IPS-18c (cell line): Measurements from ENCODE around the gene ZNF385C.
A peak's percentile ranks its signal among the peaks of the same experiment; 100 is the strongest.

Experiments
- H3K4me3 ChIP-seq: 2 replicates; pipeline ENCODE4 v1.7.0; 2013; ENCODE audit warnings: low read depth, mild to moderate bottlenecking, low read length, moderate library complexity; ENCODE audit not compliant: insufficient read depth
- H3K9me3 ChIP-seq: one replicate; pipeline ENCODE4 v1.6.1; 2013; ENCODE audit warnings: mild to moderate bottlenecking, low read length, moderate library complexity; ENCODE audit not compliant: control insufficient read depth, insufficient read depth

The ZNF385C gene

DNA sequence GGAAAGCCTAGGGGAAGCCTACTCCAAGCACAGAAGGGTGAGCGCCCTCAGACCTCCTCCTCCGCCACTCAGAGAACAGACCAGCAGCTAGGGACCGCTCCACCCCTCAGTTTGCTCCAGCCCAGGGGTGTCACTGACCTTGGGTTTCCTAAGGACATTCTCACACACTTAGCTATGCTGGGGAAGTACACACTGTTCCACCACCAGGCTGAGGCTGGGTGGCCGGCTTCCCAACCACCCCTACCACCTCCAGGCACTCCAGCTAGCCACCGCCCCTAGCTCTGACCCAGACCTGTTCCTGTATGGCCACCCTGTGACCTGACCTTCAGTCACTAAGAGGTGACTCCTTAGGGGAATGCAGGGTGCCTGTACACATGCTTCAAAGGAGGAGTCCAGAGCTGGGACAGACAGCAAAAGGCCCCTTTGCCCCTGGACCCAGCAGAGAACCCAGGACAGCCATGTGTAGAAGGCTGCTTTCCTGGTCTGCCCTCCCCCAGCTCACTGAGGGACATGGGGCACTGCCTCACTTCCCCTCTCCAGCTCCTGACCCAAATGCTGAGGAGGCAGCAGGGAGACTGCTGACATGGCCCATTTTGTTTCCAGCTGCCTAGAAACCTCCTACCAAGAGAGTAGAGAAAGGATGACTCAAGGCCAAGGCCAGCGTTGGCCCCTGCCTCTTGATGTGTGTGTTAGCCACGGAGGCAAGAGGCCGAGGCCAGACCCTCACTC, 31.0 kb upstream of the ZNF385C start:
- Histone ChIP-seq H3K9me3 (no peaks in the 10 kb centered on the region), H3K4me3 (no peak overlapping the region)

DNA sequence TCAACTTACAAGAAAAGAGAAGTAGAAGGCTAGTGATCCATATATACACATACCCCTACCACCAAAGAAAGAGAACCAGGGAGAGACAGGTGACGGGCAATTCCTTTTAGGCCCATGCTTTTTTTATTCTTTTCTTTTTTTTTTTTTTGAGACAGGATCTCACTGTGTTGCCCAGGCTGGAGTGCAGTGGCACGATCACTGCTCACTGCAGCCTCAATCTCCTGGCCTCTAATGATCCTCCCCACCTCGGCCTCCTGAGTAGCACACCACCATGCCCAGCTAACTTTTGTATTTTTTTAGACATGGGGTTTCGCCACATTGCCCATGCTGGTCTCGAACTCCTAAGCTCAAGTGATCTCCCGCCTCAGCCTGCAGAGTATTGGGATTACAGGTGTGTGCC, 29.1 kb upstream of the ZNF385C start:
- Histone ChIP-seq H3K4me3 (no peak overlapping the region), H3K9me3 (no peaks in the 10 kb centered on the region)

DNA sequence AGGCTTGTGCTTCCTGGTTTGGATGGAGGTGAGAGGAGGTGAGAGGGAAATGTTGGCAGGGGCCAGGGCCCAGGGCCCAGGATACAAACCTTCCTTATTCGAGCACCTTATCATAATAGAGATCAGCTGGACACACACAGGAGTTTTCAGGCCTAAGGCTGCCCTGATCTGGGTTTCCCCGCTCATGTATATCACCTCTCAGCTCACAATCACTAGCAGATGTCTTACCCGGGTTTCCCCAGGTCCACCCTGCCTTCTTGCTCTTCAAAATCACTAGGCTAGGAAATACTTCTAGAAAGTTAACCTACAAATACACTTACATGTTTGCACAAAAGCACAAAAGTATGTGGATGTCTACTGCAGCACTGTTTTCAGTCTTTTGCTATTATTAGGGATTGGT, 28.6 kb upstream of the ZNF385C start:
- Histone ChIP-seq H3K9me3 (no peaks in the 10 kb centered on the region), H3K4me3 (no peak overlapping the region)

DNA sequence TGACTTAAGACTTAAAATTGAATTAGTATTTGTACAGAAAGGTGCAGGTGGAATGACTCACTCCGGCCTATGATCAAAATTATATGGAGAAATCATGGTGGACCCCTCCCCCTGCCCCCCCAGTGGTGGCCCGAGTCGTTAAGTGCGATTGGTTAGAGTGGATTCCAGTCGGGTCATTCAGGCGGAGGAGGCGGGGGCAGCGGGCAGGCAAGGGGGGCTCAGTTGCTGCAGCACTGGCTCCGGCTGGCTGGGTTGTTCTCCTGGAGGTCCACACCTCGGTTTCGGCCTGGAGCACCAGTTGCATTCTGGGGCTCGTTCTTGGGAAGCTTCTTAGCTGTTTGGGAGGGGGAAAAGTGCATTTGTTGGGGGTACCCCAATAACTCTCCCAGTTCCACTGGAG, 27.3 kb upstream of the ZNF385C start:
- H3K4me3 ChIP-seq = no peak overlapping the region
- H3K9me3 ChIP-seq = no peaks in the 10 kb centered on the region

DNA sequence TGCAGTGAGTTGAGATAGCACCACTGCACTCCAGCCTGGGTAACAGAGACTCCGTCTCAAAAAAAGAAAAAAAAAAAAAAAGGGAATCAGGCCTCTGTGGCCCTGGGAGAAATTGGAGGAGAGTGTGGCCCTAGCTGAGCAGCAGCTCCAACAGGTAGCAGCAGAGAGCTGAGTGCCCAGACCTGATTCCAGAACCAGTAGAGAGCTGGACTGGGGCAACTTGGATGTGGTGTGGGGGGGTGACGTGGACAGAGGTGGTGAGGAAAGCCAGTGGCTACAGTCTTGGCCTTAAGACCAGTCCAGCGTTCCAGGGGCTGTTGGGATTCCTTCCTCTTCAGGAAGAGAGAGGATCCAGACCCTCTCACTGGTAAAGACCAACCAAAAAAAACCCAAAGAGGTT, 26.0 kb upstream of the ZNF385C start:
- H3K9me3 ChIP-seq = no peaks in the 10 kb centered on the region
- no peak overlapping the region for H3K4me3 ChIP-seq

DNA sequence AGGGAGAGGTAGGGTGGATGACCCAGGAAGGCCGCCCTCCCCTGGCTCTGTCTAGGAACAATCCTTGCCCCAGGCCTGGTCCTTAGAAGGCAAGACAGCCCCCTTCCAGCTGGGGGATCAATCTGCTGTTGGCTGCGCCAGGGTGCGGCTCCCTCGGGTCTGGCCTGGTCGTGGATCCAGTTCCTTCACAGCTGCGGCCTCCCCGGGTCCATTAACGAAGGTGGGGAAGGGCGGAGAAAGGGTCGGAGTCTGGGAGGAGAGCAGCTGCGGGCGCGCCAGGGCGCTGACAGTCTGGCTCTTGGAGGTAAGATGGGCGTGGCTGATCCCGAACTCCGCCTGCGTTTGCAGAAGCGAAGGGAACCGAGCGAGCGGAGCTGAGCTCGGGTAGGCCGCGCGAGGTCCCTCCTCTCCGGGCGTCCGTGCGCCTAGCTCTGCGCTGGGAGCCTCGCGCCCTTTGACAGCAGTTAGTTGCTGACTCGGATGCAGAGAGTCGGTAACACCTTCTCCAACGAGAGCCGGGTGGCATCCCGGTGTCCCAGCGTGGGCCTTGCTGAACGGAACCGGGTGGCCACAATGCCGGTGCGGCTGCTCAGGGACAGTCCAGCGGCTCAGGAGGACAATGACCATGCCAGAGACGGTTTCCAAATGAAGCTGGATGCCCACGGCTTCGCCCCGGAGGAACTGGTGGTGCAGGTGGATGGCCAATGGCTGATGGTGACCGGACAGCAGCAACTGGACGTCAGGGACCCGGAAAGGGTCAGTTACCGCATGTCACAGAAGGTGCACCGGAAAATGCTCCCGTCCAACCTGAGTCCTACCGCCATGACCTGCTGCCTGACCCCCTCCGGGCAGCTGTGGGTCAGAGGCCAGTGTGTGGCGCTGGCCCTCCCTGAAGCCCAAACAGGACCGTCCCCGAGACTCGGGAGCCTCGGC, 24.4 kb upstream of the ZNF385C start, which contains the start of gene HSPB9:
Gene HSPB9, plus strand, starts transcription at position 434 of the 933 bp plus-strand sequence. Its CDS starts 47 bp downstream, at position 481.
- H3K9me3 ChIP-seq = no peaks in the 10 kb centered on the region
- peak within 1 kb of the TSS; percentile 40; the same call in 1 of the 2 replicates for H3K4me3 ChIP-seq

DNA sequence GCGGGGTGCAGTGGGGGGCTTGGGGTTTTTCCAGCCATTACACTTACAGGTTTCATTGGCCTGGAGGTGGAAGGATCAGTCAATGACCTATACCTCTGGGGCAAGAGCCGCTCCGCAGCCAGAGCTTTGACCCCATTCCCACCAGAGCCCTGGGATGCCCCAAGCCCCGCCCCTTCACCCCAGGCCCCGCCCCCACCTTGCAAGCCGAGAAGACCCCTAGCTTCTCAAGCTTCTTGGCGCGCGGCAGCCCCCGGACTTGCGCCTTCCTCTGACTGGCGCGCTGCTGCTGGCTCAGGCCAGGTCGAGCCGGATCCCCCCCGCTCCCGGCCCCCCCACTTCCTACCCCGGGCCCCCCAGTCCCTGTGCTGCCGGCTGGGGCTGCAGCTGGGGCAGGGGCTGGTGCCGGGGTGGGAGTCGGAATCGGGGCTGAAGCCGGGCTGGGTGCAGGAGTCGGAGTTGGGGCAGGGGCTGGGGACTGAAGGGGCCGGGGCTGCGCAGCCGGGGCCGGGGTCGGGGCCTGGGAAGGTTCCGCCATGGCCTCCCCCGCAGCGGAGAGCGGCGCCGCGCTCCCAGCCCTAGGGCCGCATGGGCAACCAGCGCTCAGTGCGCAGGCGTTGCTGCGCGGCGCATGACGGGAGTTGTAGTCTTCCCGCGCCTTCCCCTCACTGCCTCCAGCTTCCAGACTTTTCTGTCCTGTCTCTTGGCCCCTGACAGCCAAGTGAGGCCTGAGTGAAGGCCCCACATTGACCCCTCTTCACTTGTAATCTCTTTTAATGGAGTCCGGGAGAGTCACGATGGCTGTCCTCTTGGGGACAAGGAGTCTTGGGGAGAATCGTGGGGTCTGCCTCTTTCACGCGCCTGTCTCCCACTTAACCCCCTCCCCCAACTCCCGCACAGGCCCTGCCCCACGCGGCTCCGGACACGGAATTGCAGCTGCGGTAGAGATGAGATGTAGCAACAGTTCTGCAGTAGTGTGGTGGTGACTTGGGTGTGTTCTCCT, 22.8 kb upstream of the ZNF385C start, which contains the start of gene KAT2A:
Gene KAT2A, minus strand, starts transcription at position 598 of the 1,000 bp plus-strand sequence. Its CDS starts 63 bp downstream, at position 535.
- H3K4me3 ChIP-seq = peak within 1 kb of the TSS; percentile 43

DNA sequence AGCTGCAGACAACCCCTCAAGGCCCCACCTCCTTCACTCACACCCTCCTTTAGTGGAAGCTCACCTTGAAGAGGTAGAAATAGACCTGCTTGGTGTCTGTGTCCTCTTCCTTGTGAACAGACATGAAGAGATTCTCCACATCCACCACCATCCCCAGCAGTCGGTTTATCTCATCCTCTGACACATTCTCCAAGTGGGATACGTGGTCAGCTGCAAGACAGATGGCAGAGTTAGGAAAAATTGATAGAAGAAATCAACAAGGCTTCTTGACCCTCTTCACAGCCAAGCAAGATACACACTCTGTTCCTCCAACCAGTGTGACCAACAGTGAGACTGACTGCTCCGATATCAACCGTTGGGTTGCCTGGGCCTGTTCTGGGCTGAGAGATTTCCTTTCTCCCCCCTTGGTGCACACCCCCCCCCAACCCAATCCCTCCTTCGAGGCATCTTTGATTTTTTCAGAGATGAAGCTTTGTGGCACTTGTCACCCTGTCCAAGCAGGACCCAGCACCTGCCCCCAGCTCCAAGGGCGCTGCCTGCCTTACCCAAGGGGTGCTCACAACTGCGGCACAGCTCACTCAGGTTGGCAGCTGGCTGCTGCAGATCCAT, 22.0 kb upstream of the ZNF385C start:
- peak overlapping the region; percentile 43 for H3K4me3 ChIP-seq
- no peaks in the 10 kb centered on the region for H3K9me3 ChIP-seq

More for the DNA sequence above, 22.8 kb upstream of the ZNF385C start, which contains the start of gene KAT2A:
- no peaks in the 10 kb centered on the region for H3K9me3 ChIP-seq

DNA sequence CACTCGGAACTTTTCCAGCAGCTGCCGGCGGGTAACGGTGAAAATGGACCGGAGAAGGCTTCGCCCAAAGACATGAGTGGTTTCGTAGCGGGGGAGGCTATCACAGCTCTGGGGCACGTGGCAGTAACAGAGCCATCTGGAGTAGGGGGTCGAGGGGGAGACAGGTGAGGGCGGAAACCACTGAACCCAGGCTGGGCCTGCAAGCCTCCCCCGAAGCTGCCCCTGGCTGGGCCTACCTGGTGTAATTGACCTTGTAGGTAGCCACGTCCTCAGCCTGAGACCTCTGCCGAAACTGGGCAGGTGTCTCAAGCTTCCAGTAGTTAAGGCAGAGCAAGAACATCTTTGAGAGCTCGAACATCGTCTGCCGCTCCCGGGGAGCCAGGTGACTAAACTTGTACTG, 21.0 kb upstream of the ZNF385C start:
- no peak overlapping the region for H3K4me3 ChIP-seq
- H3K9me3 ChIP-seq = no peaks in the 10 kb centered on the region

DNA sequence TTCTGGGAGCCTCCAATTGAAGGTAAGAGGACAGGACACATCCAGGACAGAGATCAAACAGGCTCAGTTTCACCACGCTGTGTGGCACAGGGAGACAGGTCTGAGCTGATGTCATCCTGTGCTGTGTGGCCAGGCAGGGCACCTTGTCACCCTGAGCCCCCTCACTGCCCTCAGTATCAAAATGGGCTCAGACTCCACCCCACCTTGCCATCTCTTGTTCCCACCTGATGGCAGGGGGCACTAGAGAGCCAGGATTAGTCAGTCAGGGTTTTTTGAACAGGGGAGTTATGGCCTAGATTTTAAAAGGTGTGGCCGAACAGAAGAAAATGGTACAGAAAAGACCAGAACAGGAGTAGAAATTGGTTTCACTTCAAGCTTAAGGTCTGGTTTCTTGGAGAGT, 20.3 kb upstream of the ZNF385C start:
- H3K9me3 ChIP-seq = no peaks in the 10 kb centered on the region
- no peak overlapping the region for H3K4me3 ChIP-seq

DNA sequence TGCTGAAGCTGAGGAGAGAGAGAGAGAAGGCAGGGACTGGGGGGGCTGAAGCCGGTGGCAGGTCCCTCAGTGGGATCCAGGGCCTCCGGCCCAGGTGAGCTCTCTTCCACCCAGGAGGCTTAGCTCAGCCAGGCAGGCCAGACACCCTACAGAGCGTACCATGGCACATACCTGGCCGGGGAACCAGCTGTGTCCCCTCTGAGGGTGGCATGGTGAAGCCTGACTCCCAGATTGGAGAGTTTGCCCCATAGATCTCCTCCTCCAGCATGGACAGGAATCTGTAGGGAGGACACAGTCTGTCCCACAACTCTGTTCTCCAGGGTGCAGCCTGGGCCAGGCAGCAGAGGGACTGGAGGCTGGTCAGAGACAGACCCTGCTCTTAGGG, 19.8 kb upstream of the ZNF385C start:
- Histone ChIP-seq H3K4me3 (no peak overlapping the region), H3K9me3 (no peaks in the 10 kb centered on the region)

DNA sequence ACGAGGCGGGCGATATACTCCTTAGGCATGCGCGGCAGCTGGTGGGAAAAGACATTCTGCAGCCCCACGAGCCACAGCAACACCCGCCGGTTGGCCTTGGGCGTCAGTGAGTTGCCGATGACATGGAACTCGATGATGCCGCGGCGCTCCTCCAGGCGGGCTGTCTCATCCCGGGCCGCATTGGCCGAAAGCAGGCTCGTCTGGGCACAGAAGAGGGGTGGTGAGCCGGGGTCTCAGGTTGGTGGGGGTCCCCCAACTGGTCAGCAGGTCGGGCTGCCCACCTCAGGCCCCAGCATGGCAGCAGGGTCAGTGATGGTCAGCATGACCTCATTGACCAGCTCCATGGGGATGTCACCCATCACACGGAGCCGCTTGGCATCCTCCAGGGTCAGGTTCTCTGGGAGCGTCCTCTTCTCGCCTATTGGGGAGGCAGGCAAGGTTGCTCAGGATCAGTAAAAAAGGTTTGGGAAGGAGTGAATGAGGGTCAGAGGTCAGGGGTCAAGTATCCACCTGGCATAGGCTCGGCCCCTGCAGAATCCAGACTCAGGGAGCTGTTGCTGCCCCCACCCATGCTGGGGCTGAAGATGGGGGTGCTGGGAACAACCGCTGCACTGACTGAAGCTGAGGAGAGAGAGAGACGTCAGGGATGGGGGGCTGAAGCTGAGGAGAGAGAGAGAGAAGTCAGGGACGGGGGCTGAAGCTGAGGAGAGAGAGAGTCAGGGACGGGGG, 19.3 kb upstream of the ZNF385C start:
- H3K4me3 ChIP-seq = no peak overlapping the region
- no peaks in the 10 kb centered on the region for H3K9me3 ChIP-seq

DNA sequence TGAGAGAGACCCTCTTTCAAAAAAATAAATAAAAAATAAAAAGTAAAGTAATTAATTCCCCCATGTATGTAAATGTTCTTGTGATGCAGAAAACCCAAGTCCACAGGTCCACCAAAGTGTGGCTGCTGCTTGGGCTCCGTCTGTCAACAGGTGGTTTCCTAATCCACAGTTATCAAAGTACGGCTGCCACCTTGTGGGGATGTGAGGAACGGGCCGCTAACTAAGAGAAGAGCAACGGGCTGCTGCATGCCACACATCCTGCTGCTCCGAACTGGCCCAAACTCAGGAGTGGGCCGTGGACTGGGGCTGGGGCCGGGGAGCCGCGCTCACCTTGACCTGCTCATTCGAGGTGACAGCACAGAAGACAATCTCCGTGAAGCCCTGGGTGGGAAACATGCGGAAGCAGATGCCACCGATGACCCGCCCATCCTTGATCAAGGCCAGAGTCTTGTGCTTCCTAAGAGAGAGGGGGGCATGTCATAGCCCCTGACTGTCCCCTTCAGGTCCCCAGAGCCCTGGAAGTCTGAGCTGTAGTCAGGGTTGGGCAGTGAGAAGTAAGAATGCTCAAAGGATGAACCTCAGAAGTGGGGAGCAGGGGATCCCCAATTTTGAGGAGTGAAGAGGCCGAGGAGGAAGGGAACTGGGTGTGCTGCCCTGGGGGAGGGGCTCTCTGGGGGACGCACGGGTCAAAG, 18.6 kb upstream of the ZNF385C start:
- Histone ChIP-seq H3K9me3 (no peaks in the 10 kb centered on the region), H3K4me3 (no peak overlapping the region)

DNA sequence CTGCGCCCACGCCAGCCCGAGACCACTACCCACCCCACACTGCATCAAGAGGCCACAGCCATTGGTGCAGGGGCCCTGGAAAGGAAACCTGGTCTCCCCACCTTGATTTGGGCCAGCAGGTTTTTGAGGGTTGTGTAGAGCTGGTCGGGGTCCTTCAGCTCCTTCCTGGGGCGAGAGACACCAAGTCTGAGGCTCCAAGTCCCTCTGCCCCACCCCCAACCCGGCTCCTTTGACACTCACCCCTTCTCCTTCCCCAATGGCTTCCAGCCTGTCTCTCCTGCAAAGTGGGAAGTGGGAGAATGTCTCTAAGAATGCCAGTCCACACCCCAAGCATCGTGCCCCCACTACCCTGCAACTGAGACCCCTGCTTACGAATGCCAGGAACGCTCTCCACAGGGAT, 15.8 kb upstream of the ZNF385C start:
- Histone ChIP-seq H3K9me3 (no peaks in the 10 kb centered on the region), H3K4me3 (no peak overlapping the region)

DNA sequence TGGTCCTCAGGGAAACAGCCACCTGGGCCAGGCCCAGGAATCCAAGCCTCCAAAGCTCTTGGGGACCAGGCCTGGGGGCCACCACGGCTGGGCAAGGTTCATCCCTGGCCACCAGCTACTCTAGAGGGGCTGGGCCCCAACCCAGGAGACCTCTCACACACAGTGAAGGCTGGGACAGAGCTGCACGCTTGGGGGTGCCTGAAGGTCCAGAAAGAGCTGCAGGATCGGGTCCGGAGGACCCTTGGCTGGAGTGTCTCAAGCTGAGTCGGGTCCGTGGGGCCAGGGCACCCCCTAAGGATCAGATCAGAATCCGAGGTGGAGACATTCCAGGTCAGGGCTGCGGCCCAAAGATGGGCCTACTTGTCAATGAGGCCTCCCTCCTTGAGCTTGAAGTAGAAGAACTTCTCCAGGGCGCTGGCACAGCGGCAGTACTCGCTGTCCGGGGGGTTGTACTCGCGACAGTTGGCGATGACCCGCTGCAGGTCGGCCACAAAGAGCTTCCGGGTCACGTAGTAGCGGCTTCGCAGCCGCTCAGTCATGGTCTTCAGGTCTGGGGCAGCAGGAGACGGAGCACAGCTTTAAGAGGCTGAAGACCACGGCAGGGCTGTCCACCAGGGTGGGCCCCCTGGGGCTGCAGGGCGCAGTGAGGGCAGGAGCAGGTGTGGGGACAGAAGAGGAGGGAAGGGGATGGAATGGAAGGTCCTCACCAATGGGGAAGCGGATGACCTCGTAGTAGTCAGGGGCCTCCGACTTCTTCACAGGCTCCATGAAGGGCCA, 15.2 kb upstream of the ZNF385C start:
- no peak overlapping the region for H3K4me3 ChIP-seq
- no peaks in the 10 kb centered on the region for H3K9me3 ChIP-seq
